ENCODE data around the gene ACTBL2.
"Not testable (repeated sequence)": the region's sequence is repeated elsewhere in the genome, so short reads cannot be mapped to it uniquely, and the experiment has no call there.

Gene ACTBL2

DNA sequence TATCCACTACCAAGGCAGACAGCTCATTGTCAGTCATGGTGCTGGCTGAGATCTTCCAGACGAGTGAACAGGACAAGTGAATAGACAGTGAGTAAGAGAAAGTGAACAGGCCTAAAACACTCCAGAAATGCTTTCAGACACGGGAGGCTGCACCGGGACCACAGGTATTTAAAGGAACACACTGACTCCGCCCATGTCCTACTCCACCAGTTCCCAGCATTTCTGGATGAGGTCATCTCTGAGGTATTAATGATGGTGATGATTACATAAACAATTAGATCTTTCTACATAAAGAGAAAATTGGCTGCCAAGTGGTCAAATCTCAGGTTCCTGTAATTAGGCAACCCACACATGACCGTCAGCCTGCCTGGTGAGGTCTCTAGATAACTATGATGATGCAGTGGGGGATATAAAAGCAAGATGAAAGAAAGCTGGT, at the start of gene ACTBL2:
Gene ACTBL2, minus strand, starts transcription at position 141 of the 436 bp plus-strand sequence. Its CDS starts 104 bp downstream, at position 37.
- H3K4me3 ChIP-seq (ENCODE audit: low read depth, low read length), result no peak within 1 kb of the TSS
- no peak for DNase-seq (ENCODE audit: low read depth)
- TF ChIP-seq, protein P1, sequence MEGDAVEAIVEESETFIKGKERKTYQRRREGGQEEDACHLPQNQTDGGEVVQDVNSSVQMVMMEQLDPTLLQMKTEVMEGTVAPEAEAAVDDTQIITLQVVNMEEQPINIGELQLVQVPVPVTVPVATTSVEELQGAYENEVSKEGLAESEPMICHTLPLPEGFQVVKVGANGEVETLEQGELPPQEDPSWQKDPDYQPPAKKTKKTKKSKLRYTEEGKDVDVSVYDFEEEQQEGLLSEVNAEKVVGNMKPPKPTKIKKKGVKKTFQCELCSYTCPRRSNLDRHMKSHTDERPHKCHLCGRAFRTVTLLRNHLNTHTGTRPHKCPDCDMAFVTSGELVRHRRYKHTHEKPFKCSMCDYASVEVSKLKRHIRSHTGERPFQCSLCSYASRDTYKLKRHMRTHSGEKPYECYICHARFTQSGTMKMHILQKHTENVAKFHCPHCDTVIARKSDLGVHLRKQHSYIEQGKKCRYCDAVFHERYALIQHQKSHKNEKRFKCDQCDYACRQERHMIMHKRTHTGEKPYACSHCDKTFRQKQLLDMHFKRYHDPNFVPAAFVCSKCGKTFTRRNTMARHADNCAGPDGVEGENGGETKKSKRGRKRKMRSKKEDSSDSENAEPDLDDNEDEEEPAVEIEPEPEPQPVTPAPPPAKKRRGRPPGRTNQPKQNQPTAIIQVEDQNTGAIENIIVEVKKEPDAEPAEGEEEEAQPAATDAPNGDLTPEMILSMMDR (IDR thresholded peaks at IDR 0.05; ENCODE audit: insufficient read depth, low read depth, low read length, missing control alignments), result no peak

DNA sequence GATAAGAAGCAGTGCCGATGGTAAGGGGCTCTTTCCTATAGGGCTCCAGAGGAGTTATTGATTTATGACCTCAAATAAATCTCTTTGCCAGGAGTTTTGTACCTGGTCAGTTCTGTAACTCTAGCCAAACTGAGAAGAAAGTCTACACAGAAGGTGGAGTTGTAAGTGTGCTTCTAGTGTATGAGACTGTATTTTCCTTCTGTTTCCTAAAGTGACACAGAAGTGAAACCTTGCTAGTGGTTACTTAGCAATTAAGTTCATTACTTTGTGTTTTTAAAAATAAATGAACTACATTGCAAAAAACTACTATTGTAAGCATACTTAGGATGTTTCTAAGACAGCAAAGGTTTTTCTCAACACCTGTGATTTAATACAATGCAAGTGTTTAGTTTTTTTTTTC, 48.7 kb upstream of the ACTBL2 start:
- TF ChIP-seq, protein P1 (IDR thresholded peaks at IDR 0.05; ENCODE audit: insufficient read depth, low read depth, low read length, missing control alignments), result no peak
- DNase-seq (ENCODE audit: low read depth), result peak; percentile 2
- no peak overlapping the region for H3K4me3 ChIP-seq (ENCODE audit: low read depth, low read length)

DNA sequence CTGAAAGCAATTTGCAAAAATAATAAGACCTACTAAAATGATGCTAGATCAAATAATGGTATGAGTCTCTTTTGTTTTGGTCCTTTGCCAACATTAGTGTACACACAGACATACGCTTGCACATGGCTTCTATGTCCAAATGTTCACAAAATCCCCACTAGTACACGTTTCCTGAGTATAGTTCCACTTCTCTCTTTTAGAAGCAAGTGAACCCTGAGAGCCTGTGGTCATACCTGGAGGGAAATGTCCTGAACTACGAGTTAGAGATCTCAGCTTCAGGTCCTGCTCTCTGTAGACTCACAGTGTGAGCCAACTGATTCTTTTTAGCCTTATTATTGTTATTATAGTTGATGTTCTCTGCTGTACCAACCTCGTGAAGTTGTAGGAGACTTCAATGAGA, 47.3 kb upstream of the ACTBL2 start:
- peak; percentile 46 for DNase-seq (ENCODE audit: low read depth)
- TF ChIP-seq, protein P1 (IDR thresholded peaks at IDR 0.05; ENCODE audit: insufficient read depth, low read depth, low read length, missing control alignments), result no peak
- no peak overlapping the region for H3K4me3 ChIP-seq (ENCODE audit: low read depth, low read length)

DNA sequence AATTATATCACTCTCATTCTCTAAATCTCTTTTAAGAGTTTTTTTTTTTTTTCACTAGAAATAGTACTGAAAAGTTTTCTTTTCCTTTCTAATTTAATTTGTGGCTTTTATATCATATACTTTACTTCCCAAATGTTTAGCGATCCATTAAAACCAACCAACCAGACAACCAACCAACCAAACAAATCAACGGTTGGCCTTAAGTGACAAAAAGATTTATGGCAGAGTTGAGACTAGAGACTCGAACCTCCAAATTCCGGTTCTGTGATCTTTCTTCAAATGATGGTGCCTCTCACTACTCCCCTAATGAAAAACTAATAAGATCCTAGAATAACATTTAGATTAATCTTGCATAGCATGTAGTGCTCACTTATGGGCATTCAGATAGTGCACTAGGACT, 45.3 kb upstream of the ACTBL2 start:
- TF ChIP-seq, protein P1 (IDR thresholded peaks at IDR 0.05; ENCODE audit: insufficient read depth, low read depth, low read length, missing control alignments), result no peak
- H3K4me3 ChIP-seq (ENCODE audit: low read depth, low read length), result no peak overlapping the region
- no peak for DNase-seq (ENCODE audit: low read depth)

DNA sequence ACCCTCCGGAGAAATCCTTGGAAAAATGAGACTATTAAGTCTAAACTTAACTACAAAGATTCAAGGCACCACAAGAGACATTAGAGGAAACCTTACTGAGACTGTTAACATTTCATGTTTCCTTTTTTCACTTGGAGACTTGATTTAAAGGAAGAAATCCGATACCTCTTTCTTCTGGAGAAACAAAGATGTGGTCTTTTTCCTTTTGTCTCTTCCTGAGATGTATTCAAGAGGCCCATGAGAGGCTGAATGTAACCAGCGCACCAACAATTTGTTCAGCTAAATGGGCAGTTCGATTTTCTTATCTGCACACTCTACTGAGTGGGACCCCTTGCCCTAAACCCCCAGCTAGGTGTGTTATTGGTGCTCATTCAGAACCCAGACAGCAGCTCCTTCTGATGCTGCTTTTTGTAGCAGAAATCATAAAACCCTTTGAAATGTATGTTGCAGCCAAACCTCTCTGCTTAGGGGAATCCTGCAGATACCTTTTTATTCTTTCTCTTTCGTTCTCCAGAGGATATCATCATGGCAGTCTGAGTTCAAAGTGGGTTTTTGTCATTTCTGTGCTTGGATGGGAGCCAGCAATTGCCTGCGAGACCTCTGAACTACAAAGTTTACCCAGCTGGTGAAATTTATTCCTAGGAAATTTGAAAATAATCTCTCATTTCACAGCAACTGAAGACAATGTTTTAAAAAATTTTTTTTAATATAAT, 41.9 kb upstream of the ACTBL2 start:
- peak; percentile 14 for DNase-seq (ENCODE audit: low read depth)
- TF ChIP-seq, protein P1 (IDR thresholded peaks at IDR 0.05; ENCODE audit: insufficient read depth, low read depth, low read length, missing control alignments), result no peak
- H3K4me3 ChIP-seq (ENCODE audit: low read depth, low read length), result no peak overlapping the region

DNA sequence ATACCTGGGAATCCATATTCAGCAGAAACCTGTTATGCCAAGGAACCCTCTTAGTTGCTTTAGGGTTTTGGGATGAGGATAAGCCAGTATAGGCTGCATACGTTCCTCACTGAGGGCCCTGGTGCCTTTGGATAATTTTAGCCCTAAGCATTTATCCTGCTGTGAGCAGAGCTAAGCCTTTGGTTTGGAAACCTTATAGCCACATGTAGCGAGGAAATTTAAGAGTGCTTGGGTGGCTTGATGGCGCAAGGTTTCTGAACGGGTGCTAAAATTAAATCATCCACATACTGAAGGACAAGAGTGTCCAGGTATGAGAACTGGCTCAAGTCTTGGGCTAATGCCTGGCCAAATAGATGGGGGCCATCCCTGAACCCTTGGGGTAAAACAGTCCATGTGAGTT, 39.9 kb upstream of the ACTBL2 start:
- H3K4me3 ChIP-seq (ENCODE audit: low read depth, low read length); DNase-seq (ENCODE audit: low read depth): not testable (repeated sequence)

DNA sequence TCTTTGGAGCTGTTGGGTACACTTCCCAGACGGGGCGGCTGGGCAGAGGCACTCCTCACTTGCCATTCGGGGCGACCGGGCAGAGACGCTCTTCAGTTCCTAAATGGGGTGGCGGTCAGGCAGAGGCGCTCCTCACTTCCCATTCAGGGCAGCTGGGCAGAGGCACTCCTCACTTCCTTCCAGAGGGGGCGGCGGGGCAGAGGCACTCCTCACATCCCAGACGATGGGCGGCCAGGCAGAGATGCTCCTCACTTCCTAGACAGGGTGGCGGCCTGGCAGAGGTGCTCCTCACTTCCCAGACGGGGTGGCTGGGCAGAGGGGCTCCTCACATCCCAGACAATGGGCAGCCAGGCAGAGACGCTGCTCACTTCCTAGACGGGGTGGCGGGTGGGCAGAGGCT, 35.8 kb upstream of the ACTBL2 start:
- DNase-seq (ENCODE audit: low read depth); H3K4me3 ChIP-seq (ENCODE audit: low read depth, low read length): not testable (repeated sequence)

DNA sequence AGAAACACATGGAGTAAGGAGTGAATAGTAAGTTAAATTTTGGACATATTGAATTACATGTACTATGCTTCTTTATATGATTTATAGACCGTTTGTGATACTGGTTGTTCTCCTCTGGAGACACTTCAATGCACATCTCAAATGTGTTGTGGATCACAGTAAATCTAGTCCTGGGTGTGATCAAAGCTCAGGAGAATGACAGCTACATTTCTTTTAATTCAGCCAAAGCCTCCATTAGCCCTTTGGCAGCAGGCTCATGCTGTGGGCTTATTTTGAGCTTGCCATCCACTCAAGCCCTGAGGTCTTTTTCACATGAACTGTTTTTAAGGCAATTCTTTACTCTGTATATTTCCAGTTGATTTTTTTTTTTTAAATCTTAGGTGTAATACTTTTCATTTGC, 34.6 kb upstream of the ACTBL2 start:
- TF ChIP-seq, protein P1 (IDR thresholded peaks at IDR 0.05; ENCODE audit: insufficient read depth, low read depth, low read length, missing control alignments), result no peak
- no peak for DNase-seq (ENCODE audit: low read depth)
- H3K4me3 ChIP-seq (ENCODE audit: low read depth, low read length), result no peak overlapping the region
